ENCODE results near the gene OSBPL10.

Gene OSBPL10

DNA sequence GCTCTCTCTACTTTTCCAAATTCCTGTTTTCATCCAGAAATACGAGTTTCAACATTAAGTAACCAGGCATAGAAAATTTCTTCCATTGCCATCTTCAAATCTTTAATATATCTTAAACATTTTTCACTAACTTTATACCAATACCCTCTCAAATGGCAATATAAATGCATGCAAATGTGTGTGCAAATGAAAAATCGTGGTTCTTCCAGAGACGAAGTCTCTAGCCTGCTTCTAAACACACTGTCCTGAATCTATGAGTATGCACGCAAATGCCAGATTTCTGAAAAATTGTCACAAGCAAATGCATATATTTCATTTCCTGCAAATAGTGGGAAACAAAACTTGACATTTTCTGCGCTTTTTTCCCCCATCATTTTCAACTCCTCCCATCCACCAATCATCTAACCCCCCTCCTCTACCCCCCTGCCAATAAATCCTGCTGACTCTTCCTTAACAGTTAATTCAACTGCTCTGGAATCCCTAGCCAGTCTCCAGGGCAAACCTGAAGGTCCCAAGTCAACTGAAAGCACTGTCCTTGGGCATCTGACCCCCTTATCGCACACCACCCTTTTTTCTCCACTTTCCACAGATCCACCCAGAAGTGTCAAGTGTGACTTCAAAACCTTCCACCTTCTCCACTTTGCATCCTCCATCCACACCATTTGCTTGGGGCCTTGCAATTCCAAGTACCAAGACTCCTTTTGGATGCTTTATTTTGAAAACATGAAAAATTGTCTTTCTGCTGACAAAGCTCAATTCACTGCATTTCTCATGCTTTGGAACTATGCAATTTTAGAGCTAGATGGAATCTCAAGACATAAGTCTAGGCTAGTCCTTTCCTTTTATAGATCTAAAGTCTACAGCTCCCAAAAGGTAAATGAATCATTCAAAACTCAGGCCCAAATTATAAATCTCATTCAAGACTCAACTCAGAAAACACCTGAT lies 144.7 kb downstream of the OSBPL10 start:
- DNase-seq (ENCODE audit: extremely low read depth, low read depth) = no peak
- TF ChIP-seq, protein P1, sequence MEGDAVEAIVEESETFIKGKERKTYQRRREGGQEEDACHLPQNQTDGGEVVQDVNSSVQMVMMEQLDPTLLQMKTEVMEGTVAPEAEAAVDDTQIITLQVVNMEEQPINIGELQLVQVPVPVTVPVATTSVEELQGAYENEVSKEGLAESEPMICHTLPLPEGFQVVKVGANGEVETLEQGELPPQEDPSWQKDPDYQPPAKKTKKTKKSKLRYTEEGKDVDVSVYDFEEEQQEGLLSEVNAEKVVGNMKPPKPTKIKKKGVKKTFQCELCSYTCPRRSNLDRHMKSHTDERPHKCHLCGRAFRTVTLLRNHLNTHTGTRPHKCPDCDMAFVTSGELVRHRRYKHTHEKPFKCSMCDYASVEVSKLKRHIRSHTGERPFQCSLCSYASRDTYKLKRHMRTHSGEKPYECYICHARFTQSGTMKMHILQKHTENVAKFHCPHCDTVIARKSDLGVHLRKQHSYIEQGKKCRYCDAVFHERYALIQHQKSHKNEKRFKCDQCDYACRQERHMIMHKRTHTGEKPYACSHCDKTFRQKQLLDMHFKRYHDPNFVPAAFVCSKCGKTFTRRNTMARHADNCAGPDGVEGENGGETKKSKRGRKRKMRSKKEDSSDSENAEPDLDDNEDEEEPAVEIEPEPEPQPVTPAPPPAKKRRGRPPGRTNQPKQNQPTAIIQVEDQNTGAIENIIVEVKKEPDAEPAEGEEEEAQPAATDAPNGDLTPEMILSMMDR (IDR thresholded peaks at IDR 0.05; ENCODE audit: low read depth, low read length) = no peak

DNA sequence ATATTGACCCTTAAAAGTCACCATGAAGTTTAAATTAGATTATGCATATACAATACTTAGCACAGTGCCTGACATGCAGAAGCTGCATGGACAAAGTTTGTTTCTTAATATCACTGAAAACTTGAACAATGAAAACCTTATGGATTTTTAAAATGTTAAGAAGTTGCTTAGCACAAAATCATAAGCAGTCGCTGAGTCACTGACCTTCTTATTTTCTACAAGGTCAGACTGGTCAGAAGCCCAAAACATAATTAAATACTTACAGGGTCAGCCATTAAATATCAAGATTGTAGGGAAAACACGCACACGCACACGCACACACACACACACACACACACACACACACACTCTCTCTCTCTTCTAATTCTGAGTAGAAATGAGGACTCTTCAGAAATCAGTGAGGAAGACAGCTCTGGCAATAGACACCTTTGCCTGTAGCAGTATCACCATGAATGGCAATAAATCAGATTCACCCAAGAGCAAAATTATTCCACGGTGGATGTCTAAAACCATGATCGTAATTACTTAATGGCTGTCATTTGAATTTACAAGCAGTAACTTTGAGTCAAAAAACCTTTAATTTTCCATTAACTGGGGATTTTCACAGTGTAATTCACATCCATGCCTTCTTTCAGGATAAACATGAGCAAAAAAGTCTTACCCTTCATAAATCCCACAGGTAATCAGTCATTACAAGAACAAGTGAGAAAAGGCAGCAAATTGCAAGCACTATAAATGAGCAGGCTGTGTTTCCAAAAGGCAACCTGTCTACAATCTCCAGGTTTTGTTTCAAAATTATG lies 147.5 kb downstream of the OSBPL10 start:
- peak; percentile 49 for DNase-seq (ENCODE audit: extremely low read depth, low read depth)
- TF ChIP-seq, protein P1 (IDR thresholded peaks at IDR 0.05; ENCODE audit: low read depth, low read length) = no peak

DNA sequence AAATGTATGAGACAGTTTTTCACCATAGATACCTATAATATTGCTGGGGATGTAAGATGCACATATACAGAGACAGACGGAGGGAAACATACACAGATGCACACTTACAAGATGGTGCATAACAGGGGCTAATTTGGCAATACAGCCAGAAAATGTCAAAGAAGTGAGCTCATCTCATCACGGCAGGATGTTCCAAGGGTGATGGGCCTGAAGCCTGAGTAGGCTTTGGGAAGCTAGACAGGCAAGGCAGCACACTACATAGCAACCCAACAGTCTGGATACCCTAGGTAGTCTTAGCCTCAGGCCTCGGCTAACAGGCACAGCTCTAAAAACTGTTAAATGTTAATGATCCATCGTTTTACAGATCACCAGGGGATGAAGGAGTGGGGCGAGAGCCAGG lies 148.5 kb downstream of the OSBPL10 start:
- TF ChIP-seq, protein P1 (IDR thresholded peaks at IDR 0.05; ENCODE audit: low read depth, low read length) = no peak
- DNase-seq (ENCODE audit: extremely low read depth, low read depth) = no peak

DNA sequence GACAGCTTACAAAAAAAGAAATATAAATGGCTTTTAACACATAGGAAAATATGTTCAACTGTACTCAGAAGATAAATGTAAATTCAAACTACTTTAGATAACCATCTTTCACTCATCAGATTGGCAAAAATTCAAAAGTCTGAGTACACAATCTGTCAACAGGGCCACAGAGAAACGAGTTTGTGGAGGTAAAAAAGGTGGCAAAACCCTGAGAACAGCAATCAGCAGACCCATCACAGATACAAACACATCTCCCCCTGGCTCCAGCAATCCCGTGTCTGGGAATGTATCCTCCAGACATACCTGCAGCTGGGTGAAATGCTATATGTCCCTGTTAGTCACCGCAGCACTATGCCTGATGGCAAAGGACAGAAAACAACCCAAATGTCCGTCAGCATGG lies 149.5 kb downstream of the OSBPL10 start:
- DNase-seq (ENCODE audit: extremely low read depth, low read depth) = no peak
- TF ChIP-seq, protein P1 (IDR thresholded peaks at IDR 0.05; ENCODE audit: low read depth, low read length) = no peak

DNA sequence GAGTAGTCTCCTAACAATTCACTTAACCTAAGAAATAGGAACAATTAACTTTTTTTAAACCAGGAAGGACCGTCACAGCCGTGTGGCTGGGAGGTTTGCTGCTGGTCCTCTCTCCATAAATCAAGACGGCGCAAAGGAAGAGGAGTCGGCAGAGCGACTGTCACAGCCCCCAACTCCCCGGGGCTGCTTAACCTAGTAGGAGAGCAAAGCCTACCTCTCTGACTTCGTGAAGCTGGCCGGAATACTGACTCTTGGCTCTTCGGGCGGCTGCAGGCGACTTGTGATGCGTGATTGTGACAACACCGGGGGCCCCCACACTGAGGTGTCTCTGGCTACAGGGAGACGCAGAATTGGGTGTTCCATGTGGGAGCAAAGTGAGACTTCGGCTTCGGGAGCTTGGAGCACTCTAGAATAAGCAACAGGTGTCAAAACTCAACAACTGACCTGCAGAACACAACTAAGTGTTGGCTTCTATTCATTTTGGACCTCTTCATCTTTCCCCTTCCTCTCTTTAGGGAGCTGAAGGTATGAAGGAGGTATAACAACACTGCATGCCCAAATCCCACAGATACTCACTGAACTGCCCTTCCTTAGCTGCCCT lies 151.1 kb downstream of the OSBPL10 start:
- no peak for DNase-seq (ENCODE audit: extremely low read depth, low read depth)
- TF ChIP-seq, protein P1 (IDR thresholded peaks at IDR 0.05; ENCODE audit: low read depth, low read length) = no peak

DNA sequence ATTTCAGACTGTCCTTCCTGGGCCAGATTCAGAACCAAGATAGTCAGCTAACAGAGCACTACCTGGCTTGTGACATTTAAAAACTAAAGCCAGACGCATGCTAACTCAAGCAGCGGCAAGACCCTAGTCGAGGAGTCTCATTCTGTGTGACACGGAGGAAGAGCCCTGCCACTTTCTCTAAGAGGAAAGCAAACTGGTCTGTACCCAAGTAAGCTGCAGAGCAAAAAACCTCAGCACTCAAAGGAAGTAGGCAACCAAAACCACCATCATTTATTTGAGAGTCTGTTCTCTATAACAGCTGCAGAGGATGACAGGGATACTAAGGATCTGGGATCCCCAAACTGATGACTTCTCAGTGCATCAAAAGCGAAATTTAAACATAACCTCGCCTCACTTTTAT lies 152.1 kb downstream of the OSBPL10 start:
- no peak for DNase-seq (ENCODE audit: extremely low read depth, low read depth)
- TF ChIP-seq, protein P1 (IDR thresholded peaks at IDR 0.05; ENCODE audit: low read depth, low read length) = no peak

Measured in AG09319 (cell line).